HUES6 (cell line): ENCODE measurements around the gene SCN1A.

Experiments used
- H3K27ac ChIP-seq: 2 replicates; pipeline ENCODE4 v1.7.0; 2013; ENCODE audit warnings: low read depth, mild to moderate bottlenecking, low read length, inconsistent platforms
- H3K27me3 ChIP-seq: 2 replicates; pipeline ENCODE4 v1.6.1; 2013; ENCODE audit warnings: low read length; ENCODE audit not compliant: control insufficient read depth, insufficient read depth
- H3K36me3 ChIP-seq: 2 replicates; pipeline ENCODE4 v1.6.1; 2013; ENCODE audit warnings: low read length; ENCODE audit not compliant: control insufficient read depth, insufficient read depth
- H3K4me1 ChIP-seq: 2 replicates; pipeline ENCODE4 v1.6.1; 2013; ENCODE audit warnings: low read length; ENCODE audit not compliant: control insufficient read depth, insufficient read depth
- H3K4me3 ChIP-seq: 2 replicates; pipeline ENCODE4 v1.5.1; 2013; ENCODE audit warnings: low read depth, low read length
- H3K9ac ChIP-seq: one replicate; pipeline ENCODE4 v1.6.1; 2013; ENCODE audit warnings: mild to moderate bottlenecking, low read length
- H3K9me3 ChIP-seq: 2 replicates; pipeline ENCODE4 v1.6.1; 2013; ENCODE audit warnings: low read depth, low read length; ENCODE audit not compliant: control insufficient read depth, insufficient read depth

SCN1A gene

GRCh38 chr2:166127217-166128155 is at the start of gene SCN1A:
Gene SCN1A (minus strand): TSS chr2:166128020. CDS start chr2:166073621, 54,399 bp downstream.
- Histone ChIP-seq H3K4me3 (peak within 1 kb of the TSS; percentile 25; the same call in 1 of the 2 replicates), H3K9ac (no peak within 1 kb of the TSS)

GRCh38 chr2:166173263-166173662 is 45.4 kb upstream of the SCN1A start:
- no peak overlapping the region for H3K27ac ChIP-seq
- H3K27me3 ChIP-seq: no peaks in the 10 kb centered on the region
- H3K4me3 ChIP-seq: no peak overlapping the region
- no peaks in the 10 kb centered on the region for H3K9me3 ChIP-seq
- H3K9ac ChIP-seq: no peak overlapping the region
- no peaks in the 10 kb centered on the region for H3K4me1 ChIP-seq
- H3K36me3 ChIP-seq: no peaks in the 10 kb centered on the region

More at GRCh38 chr2:166127217-166128155, at the start of gene SCN1A:
- Histone ChIP-seq H3K27ac (no peak within 1 kb of the TSS), H3K9me3 (no peaks in the 10 kb centered on the region), H3K4me1 (peaks cover 20% of the 10 kb centered on the region), H3K36me3 (no peaks in the 10 kb centered on the region), H3K27me3 (no peaks in the 10 kb centered on the region)

GRCh38 chr2:166171216-166171615 is 43.4 kb upstream of the SCN1A start:
- Histone ChIP-seq H3K4me3 (no peak overlapping the region), H3K9me3 (no peaks in the 10 kb centered on the region), H3K27me3 (no peaks in the 10 kb centered on the region), H3K27ac (no peak overlapping the region), H3K9ac (no peak overlapping the region), H3K36me3 (no peaks in the 10 kb centered on the region), H3K4me1 (no peaks in the 10 kb centered on the region)

GRCh38 chr2:166170356-166170755 is 42.5 kb upstream of the SCN1A start:
- Histone ChIP-seq H3K27me3 (no peaks in the 10 kb centered on the region), H3K27ac (no peak overlapping the region), H3K9ac (no peak overlapping the region), H3K36me3 (no peaks in the 10 kb centered on the region), H3K4me1 (no peaks in the 10 kb centered on the region), H3K9me3 (no peaks in the 10 kb centered on the region), H3K4me3 (no peak overlapping the region)

GRCh38 chr2:166167449-166167848 is 39.6 kb upstream of the SCN1A start:
- no peaks in the 10 kb centered on the region for H3K9me3 ChIP-seq
- no peaks in the 10 kb centered on the region for H3K36me3 ChIP-seq
- no peaks in the 10 kb centered on the region for H3K27me3 ChIP-seq
- H3K4me1 ChIP-seq: no peaks in the 10 kb centered on the region
- H3K27ac ChIP-seq: no peak overlapping the region
- no peak overlapping the region for H3K4me3 ChIP-seq
- H3K9ac ChIP-seq: no peak overlapping the region

GRCh38 chr2:166163775-166164174 is 36.0 kb upstream of the SCN1A start:
- Histone ChIP-seq H3K4me1 (no peaks in the 10 kb centered on the region), H3K27ac (no peak overlapping the region), H3K27me3 (no peaks in the 10 kb centered on the region), H3K9me3 (no peaks in the 10 kb centered on the region), H3K36me3 (no peaks in the 10 kb centered on the region), H3K9ac (no peak overlapping the region), H3K4me3 (no peak overlapping the region)

GRCh38 chr2:166158546-166158945 is 30.7 kb upstream of the SCN1A start:
- H3K9ac ChIP-seq: no peak overlapping the region
- H3K4me1 ChIP-seq: no peaks in the 10 kb centered on the region
- H3K36me3 ChIP-seq: no peaks in the 10 kb centered on the region
- H3K4me3 ChIP-seq: no peak overlapping the region
- no peaks in the 10 kb centered on the region for H3K9me3 ChIP-seq
- H3K27me3 ChIP-seq: no peaks in the 10 kb centered on the region
- no peak overlapping the region for H3K27ac ChIP-seq

GRCh38 chr2:166157578-166157977 is 29.8 kb upstream of the SCN1A start:
- H3K4me3 ChIP-seq: no peak overlapping the region
- H3K36me3 ChIP-seq: no peaks in the 10 kb centered on the region
- H3K9me3 ChIP-seq: no peaks in the 10 kb centered on the region
- no peak overlapping the region for H3K9ac ChIP-seq
- no peaks in the 10 kb centered on the region for H3K27me3 ChIP-seq
- no peaks in the 10 kb centered on the region for H3K4me1 ChIP-seq
- no peak overlapping the region for H3K27ac ChIP-seq

GRCh38 chr2:166156985-166157490 is 29.2 kb upstream of the SCN1A start:
- Histone ChIP-seq H3K9me3 (no peaks in the 10 kb centered on the region), H3K4me3 (no peak overlapping the region), H3K27me3 (no peaks in the 10 kb centered on the region), H3K27ac (no peak overlapping the region), H3K4me1 (no peaks in the 10 kb centered on the region), H3K9ac (no peak overlapping the region), H3K36me3 (no peaks in the 10 kb centered on the region)

GRCh38 chr2:166155589-166155988 is 27.8 kb upstream of the SCN1A start:
- no peak overlapping the region for H3K27ac ChIP-seq
- H3K4me3 ChIP-seq: no peak overlapping the region
- H3K4me1 ChIP-seq: no peaks in the 10 kb centered on the region
- no peaks in the 10 kb centered on the region for H3K36me3 ChIP-seq
- H3K27me3 ChIP-seq: no peaks in the 10 kb centered on the region
- no peaks in the 10 kb centered on the region for H3K9me3 ChIP-seq
- no peak overlapping the region for H3K9ac ChIP-seq

- Histone ChIP-seq H3K27ac (no peak overlapping the region), H3K36me3 (no peaks in the 10 kb centered on the region), H3K4me3 (no peak overlapping the region), H3K9me3 (no peaks in the 10 kb centered on the region), H3K9ac (no peak overlapping the region), H3K27me3 (no peaks in the 10 kb centered on the region), H3K4me1 (no peaks in the 10 kb centered on the region)
Measured at GRCh38 chr2:166154685-166155338, 27.0 kb upstream of the SCN1A start.
